Dendritic cell treated with granulocyte-macrophage colony-stimulating factor and Interleukin-4, amounts not matched to agents 40 ng/mL and 50 ng/mL, for 4 days (primary cell): ENCODE measurements around the gene ACSL3.
"Not testable (repeated sequence)": the region's sequence is repeated elsewhere in the genome, so short reads cannot be mapped to it uniquely, and the experiment has no call there.

Experiments
- H3K27ac Mint-ChIP-seq: one replicate; pipeline ENCODE4 v1.8.0; 2022; ENCODE audit warnings: mild to moderate bottlenecking, mixed read lengths
- H3K27me3 Mint-ChIP-seq: one replicate; pipeline ENCODE4 v1.8.0; 2022; ENCODE audit warnings: mild to moderate bottlenecking, mixed read lengths
- H3K36me3 Mint-ChIP-seq: one replicate; pipeline ENCODE4 v1.8.0; 2022; ENCODE audit warnings: low read depth, mixed read lengths
- H3K4me1 Mint-ChIP-seq: one replicate; pipeline ENCODE4 v1.8.0; 2022; ENCODE audit warnings: low read depth, mixed read lengths
- H3K4me3 Mint-ChIP-seq: one replicate; pipeline ENCODE4 v1.8.0; 2022; ENCODE audit warnings: mild to moderate bottlenecking, moderate library complexity, mixed read lengths
- H3K9me3 Mint-ChIP-seq: one replicate; pipeline ENCODE4 v1.8.0; 2022; ENCODE audit warnings: mixed read lengths
- intact Hi-C: fragments of 100-400 bp; cut with micrococcal nuclease; formaldehyde crosslinking; loops from one replicate; pipeline ENCODE4 v1.15.0; 2022

The ACSL3 gene

DNA sequence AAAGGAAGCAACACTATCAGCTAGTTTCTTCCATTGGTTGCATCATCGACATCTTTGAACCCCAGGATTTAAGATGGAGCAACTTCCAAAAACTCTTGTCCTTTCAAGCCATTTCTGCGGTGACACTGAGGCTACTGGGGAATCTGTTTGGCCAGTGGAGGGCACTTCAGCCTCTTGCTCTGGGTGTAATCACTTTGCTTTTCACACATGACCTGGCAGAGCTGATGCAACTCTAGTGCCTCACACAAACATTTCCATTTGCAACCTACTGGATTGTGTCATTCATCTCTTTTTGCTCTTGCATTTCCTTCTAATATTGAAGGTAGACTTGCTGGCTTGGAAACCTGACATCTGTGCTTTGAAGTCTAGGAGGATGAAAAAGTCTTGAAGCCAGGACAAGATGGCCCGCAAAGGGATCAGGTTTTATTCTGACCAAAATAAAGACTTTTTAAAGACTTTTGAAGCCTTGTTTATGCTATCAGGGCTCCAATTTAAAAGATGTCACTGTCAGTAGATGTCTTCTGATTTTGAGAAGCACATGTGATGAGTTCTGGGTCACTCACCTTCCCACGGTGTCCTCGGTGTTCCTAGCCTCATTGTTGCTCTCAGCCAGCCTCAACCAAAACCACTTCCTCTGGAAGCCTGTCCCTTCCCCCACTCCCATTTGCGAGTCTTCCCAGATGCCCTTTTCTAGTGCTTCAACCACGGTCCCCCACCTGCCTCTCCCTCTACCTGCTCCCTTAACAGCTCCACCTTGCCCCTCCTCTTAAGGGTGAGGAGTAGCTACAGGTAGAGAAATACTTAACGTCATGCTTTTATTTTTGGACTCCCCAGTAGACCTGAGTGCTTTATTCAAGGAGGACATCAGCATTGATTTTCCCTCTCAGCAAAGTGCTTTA, 121.4 kb downstream of the ACSL3 start:
- H3K4me3 Mint-ChIP-seq: no peak overlapping the region
- H3K9me3 Mint-ChIP-seq: no peaks in the 10 kb centered on the region
- H3K27ac Mint-ChIP-seq: no peak overlapping the region
- peaks cover 9% of the 10 kb centered on the region for H3K4me1 Mint-ChIP-seq
- intact Hi-C loops: no loop called here
- H3K36me3 Mint-ChIP-seq: no peaks in the 10 kb centered on the region
- H3K27me3 Mint-ChIP-seq: peaks cover 17% of the 10 kb centered on the region

GRCh38 chr2:222982909-222983265, 122.1 kb downstream of the ACSL3 start:
- H3K9me3 Mint-ChIP-seq: peaks cover 4% of the 10 kb centered on the region
- H3K27ac Mint-ChIP-seq: no peak overlapping the region
- no peak overlapping the region for H3K4me3 Mint-ChIP-seq
- H3K4me1 Mint-ChIP-seq: peaks cover 9% of the 10 kb centered on the region
- intact Hi-C loops: no loop called here
- no peaks in the 10 kb centered on the region for H3K36me3 Mint-ChIP-seq
- peaks cover 17% of the 10 kb centered on the region for H3K27me3 Mint-ChIP-seq

- Mint-ChIP-seq H3K27me3 (peaks cover 18% of the 10 kb centered on the region), H3K4me3 (no peak overlapping the region), H3K36me3 (no peaks in the 10 kb centered on the region), H3K27ac (no peak overlapping the region), H3K9me3 (peaks cover 8% of the 10 kb centered on the region), H3K4me1 (peaks cover 9% of the 10 kb centered on the region)
- intact Hi-C loops: no loop called here
Measured at GRCh38 chr2:222984908-222985307, 124.1 kb downstream of the ACSL3 start.

DNA sequence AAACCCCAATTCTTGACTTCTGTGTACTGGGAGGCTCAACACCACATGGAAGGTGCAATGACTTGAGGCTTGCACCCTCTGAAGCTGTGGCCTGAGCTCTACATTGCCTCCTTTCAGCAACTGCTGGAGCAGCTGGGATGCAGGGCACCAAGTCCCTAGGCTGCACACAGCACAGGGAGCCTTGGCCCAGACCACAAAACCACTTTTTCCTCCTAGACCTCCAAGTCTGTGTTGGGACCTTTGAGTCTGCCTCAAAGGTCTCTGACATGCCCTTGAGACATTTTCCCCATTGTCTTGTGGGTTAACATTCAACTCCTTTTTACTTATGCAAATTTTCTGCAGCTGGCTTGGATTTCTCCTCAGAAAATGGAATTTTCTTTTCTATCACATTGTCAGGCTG, 128.6 kb downstream of the ACSL3 start:
- Mint-ChIP-seq H3K36me3 (no peaks in the 10 kb centered on the region), H3K27ac (no peak overlapping the region), H3K9me3 (peaks cover 8% of the 10 kb centered on the region), H3K4me3 (no peak overlapping the region), H3K4me1 (peaks cover 15% of the 10 kb centered on the region), H3K27me3 (peaks cover 12% of the 10 kb centered on the region)
- intact Hi-C loops: no loop called here

DNA sequence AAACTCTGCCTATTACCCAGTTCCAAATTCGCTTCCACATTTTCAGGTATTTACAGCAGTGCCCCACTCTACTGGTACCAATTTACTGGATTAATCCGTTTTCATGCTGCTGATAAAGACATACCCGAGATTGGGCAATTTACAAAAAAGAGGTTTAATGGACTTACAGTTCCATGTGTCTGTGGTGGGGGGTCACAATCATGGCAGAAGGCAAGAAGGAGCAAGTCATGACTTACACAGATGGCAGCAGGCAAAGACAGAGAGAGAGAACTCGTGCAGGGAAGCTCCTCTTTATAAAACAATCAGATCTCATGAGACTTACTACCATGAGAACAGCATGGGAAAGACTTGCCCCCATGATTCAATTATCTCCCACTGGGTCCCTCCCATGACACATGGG, 129.4 kb downstream of the ACSL3 start:
- H3K36me3 Mint-ChIP-seq, H3K4me3 Mint-ChIP-seq, intact Hi-C loops, H3K9me3 Mint-ChIP-seq, H3K27ac Mint-ChIP-seq: not testable (repeated sequence)
- H3K27me3 Mint-ChIP-seq: peaks cover 12% of the 10 kb centered on the region
- peaks cover 15% of the 10 kb centered on the region for H3K4me1 Mint-ChIP-seq

- H3K4me1 Mint-ChIP-seq: peaks cover 15% of the 10 kb centered on the region
- intact Hi-C loops: no loop called here
- H3K9me3 Mint-ChIP-seq: peaks cover 8% of the 10 kb centered on the region
- H3K27ac Mint-ChIP-seq: no peak overlapping the region
- H3K36me3 Mint-ChIP-seq: no peaks in the 10 kb centered on the region
- peaks cover 14% of the 10 kb centered on the region for H3K27me3 Mint-ChIP-seq
- H3K4me3 Mint-ChIP-seq: no peak overlapping the region
Measured at GRCh38 chr2:222992137-222992536, 131.3 kb downstream of the ACSL3 start.
